Measurements from ENCODE around the gene MAPK10.

The MAPK10 gene

GRCh38 chr4:86221002-86221401 lies 138.9 kb downstream of the MAPK10 start:
- Histone ChIP-seq H3K4me2 (ENCODE audit: low read length) (no peak overlapping the region), H2AFZ (ENCODE audit: low read depth, low read length) (no peak overlapping the region), H3K79me2 (ENCODE audit: low read length) (no peaks in the 10 kb centered on the region), H4K20me1 (ENCODE audit: insufficient read depth, low read length) (no peaks in the 10 kb centered on the region), H3K9ac (ENCODE audit: low read length) (no peak overlapping the region), H3K36me3 (replicated peaks; ENCODE audit: low read depth, low read length) (no peaks in the 10 kb centered on the region), H3K4me3 (ENCODE audit: low read length) (no peak overlapping the region), H3K27me3 (ENCODE audit: low read depth, low read length) (no peaks in the 10 kb centered on the region), H3K27ac (ENCODE audit: low read length) (no peak overlapping the region), H3K9me3 (ENCODE audit: insufficient read depth, low read length) (no peaks in the 10 kb centered on the region), H3K4me1 (ENCODE audit: low read length) (0 out of 2 replicates have a peak, but pooled peaks cover 3% of the 10 kb centered on the region)
- no peak for TF ChIP-seq EZH2phosphoT487 (IDR thresholded peaks at IDR 0.05; ENCODE audit: low read depth)
- TF ChIP-seq, protein P1, sequence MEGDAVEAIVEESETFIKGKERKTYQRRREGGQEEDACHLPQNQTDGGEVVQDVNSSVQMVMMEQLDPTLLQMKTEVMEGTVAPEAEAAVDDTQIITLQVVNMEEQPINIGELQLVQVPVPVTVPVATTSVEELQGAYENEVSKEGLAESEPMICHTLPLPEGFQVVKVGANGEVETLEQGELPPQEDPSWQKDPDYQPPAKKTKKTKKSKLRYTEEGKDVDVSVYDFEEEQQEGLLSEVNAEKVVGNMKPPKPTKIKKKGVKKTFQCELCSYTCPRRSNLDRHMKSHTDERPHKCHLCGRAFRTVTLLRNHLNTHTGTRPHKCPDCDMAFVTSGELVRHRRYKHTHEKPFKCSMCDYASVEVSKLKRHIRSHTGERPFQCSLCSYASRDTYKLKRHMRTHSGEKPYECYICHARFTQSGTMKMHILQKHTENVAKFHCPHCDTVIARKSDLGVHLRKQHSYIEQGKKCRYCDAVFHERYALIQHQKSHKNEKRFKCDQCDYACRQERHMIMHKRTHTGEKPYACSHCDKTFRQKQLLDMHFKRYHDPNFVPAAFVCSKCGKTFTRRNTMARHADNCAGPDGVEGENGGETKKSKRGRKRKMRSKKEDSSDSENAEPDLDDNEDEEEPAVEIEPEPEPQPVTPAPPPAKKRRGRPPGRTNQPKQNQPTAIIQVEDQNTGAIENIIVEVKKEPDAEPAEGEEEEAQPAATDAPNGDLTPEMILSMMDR (IDR thresholded peaks at IDR 0.05; ENCODE audit: low read depth, low read length) = no peak

- TF ChIP-seq, protein P1 (IDR thresholded peaks at IDR 0.05; ENCODE audit: low read depth, low read length) = no peak
- TF ChIP-seq EZH2phosphoT487 (IDR thresholded peaks at IDR 0.05; ENCODE audit: low read depth) = no peak
- H2AFZ ChIP-seq (ENCODE audit: low read depth, low read length) = no peak overlapping the region
- 0 out of 2 replicates have a peak, but pooled peaks cover 3% of the 10 kb centered on the region for H3K4me1 ChIP-seq (ENCODE audit: low read length)
- no peaks in the 10 kb centered on the region for H3K27me3 ChIP-seq (ENCODE audit: low read depth, low read length)
- no peaks in the 10 kb centered on the region for H3K79me2 ChIP-seq (ENCODE audit: low read length)
- no peak overlapping the region for H3K27ac ChIP-seq (ENCODE audit: low read length)
- H3K4me3 ChIP-seq (ENCODE audit: low read length) = no peak overlapping the region
- no peaks in the 10 kb centered on the region for H3K9me3 ChIP-seq (ENCODE audit: insufficient read depth, low read length)
- no peak overlapping the region for H3K4me2 ChIP-seq (ENCODE audit: low read length)
- no peak overlapping the region for H3K9ac ChIP-seq (ENCODE audit: low read length)
- no peaks in the 10 kb centered on the region for H4K20me1 ChIP-seq (ENCODE audit: insufficient read depth, low read length)
- H3K36me3 ChIP-seq (replicated peaks; ENCODE audit: low read depth, low read length) = no peaks in the 10 kb centered on the region
Observed at GRCh38 chr4:86220121-86220520, 139.7 kb downstream of the MAPK10 start.

- H3K36me3 ChIP-seq (replicated peaks; ENCODE audit: low read depth, low read length) = no peaks in the 10 kb centered on the region
- H3K27ac ChIP-seq (ENCODE audit: low read length) = no peak overlapping the region
- H3K4me1 ChIP-seq (ENCODE audit: low read length) = 0 out of 2 replicates have a peak, but pooled peaks cover 3% of the 10 kb centered on the region
- no peak for TF ChIP-seq EZH2phosphoT487 (IDR thresholded peaks at IDR 0.05; ENCODE audit: low read depth)
- H3K4me3 ChIP-seq (ENCODE audit: low read length) = no peak overlapping the region
- no peaks in the 10 kb centered on the region for H3K79me2 ChIP-seq (ENCODE audit: low read length)
- H3K9me3 ChIP-seq (ENCODE audit: insufficient read depth, low read length) = 0 out of 2 replicates have a peak, but pooled peaks cover 2% of the 10 kb centered on the region
- no peak overlapping the region for H3K4me2 ChIP-seq (ENCODE audit: low read length)
- no peak overlapping the region for H2AFZ ChIP-seq (ENCODE audit: low read depth, low read length)
- H4K20me1 ChIP-seq (ENCODE audit: insufficient read depth, low read length) = no peaks in the 10 kb centered on the region
- no peaks in the 10 kb centered on the region for H3K27me3 ChIP-seq (ENCODE audit: low read depth, low read length)
- H3K9ac ChIP-seq (ENCODE audit: low read length) = no peak overlapping the region
Observed at GRCh38 chr4:86218746-86219473, 140.9 kb downstream of the MAPK10 start.

- Histone ChIP-seq H3K79me2 (ENCODE audit: low read length) (no peaks in the 10 kb centered on the region), H2AFZ (ENCODE audit: low read depth, low read length) (no peak overlapping the region), H3K4me3 (ENCODE audit: low read length) (no peak overlapping the region), H3K36me3 (replicated peaks; ENCODE audit: low read depth, low read length) (no peaks in the 10 kb centered on the region), H3K9me3 (ENCODE audit: insufficient read depth, low read length) (no peaks in the 10 kb centered on the region), H3K4me2 (ENCODE audit: low read length) (no peak overlapping the region), H3K4me1 (ENCODE audit: low read length) (no peaks in the 10 kb centered on the region), H3K27ac (ENCODE audit: low read length) (no peak overlapping the region), H3K9ac (ENCODE audit: low read length) (no peak overlapping the region), H4K20me1 (ENCODE audit: insufficient read depth, low read length) (no peaks in the 10 kb centered on the region), H3K27me3 (ENCODE audit: low read depth, low read length) (no peaks in the 10 kb centered on the region)
- TF ChIP-seq EZH2phosphoT487 (IDR thresholded peaks at IDR 0.05; ENCODE audit: low read depth) = no peak
- TF ChIP-seq, protein P1 (IDR thresholded peaks at IDR 0.05; ENCODE audit: low read depth, low read length) = no peak
Observed at GRCh38 chr4:86203176-86203575, 156.7 kb downstream of the MAPK10 start.
